Glomerular visceral epithelial cell (primary cell): ENCODE data around the gene RXYLT1.
A peak's percentile ranks its signal among the peaks of the same experiment; 100 is the strongest.

Source experiments
- DNase-seq: peaks from one replicate; pipeline ENCODE4 v3.0.0-alpha.2; 2016; ENCODE audit errors: extremely low spot score

The RXYLT1 gene

DNA sequence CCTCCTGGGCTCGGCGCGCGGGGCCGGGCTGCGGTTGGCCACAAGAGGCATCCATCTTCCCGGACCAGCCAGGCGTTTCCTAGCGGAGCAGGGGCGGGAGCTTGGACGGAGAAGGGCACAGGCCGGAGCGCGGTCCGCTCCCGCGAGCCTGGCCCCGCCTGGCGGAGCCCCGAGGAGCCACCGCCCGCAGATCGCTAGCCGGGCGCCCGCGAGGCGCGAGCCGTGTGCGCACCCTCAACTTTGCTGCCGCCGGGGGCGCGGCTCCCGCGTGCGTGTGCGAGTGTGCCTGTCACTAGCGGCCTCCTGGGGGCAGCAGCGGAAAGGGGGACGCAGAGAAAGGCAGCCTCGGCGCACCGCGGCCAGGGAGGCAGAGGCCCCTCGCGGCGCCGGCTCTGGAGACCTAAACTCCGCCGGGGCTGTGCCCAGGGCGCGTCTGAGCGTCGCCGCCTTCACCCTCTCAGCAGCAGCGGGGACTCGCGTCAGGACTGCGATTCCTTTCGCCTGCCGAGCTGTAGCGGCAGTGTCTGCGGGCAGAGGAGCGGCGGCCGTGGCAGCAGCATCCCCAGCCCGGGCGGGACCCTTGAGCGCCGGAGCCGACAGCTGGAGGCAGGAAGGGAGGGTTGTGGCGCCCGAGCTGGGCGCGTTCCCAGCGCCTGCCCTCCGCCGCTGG lies 64.1 kb downstream of the RXYLT1 start:
- peak; percentile 95 for DNase-seq

GRCh38 chr12:63844391-63845341 lies 65.0 kb downstream of the RXYLT1 start, which contains the start of gene SRGAP1:
SRGAP1 (plus strand) TSS chr12:63844700; CDS start chr12:63844817, 117 bp downstream.
- DNase-seq: peak; percentile 61

GRCh38 chr12:63845726-63846125 lies 66.0 kb downstream of the RXYLT1 start:
- DNase-seq: peak; percentile 38

- DNase-seq: peak; percentile 32
Observed at GRCh38 chr12:63846238-63846967, 66.7 kb downstream of the RXYLT1 start.

DNA sequence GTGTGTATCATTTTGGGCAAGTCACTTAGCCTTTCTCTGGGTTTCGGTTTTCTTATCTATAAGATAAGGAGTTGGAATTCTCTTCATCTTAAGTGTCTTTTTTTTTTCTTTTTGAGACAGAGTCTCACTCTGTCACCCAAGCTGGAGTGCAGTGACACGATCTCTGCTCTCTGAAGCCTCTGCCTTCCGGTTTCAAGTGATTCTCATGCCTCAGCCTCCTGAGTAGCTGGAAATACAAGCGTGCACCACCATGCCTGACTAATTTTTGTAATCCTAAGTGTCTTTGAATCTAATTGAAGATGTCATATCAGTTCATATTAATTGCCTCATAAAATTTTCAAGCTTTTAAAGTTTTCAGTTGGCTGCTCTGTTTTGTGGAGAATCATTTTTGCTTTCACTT lies 68.7 kb downstream of the RXYLT1 start:
- no peak for DNase-seq

GRCh38 chr12:63849106-63849620 lies 69.5 kb downstream of the RXYLT1 start:
- no peak for DNase-seq

DNA sequence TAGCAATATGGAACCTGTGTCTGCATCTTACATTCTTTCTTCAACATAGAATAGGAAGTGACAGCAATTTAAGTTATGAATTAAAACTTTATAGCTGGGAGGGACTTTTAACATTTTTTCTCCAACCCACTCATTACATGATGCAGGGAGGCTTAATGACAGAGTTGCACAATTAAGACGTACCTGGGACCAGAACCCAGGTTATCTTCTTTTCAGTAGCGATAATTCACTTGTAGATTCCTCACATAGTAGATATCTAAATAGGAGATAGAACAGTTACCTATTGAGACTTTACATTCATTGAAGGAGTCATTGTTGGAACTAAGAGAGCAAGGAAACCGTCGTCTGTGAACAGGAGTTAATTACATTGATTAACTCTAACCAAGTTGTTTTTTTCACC lies 69.9 kb downstream of the RXYLT1 start:
- no peak for DNase-seq

DNA sequence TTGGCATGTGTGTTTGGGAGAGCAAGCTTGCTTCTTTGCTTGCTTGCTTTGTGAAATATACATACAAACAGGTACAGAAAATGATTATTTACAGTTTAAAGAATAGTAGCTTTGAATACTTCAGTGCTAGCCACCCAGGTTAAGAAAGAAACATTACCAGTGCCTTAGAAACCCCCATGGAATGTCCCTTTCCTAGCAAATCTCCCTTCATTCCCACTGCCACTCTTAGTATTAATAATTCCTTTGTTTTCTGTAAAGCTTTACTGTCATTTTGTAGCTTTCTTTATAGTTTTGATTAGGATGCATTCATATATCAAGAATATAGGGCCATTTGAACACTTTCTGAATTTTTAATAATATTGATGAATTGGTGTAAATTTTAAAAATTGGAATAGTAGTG lies 74.3 kb downstream of the RXYLT1 start:
- no peak for DNase-seq

- no peak for DNase-seq
Observed at GRCh38 chr12:63855299-63855698, 75.6 kb downstream of the RXYLT1 start.

DNA sequence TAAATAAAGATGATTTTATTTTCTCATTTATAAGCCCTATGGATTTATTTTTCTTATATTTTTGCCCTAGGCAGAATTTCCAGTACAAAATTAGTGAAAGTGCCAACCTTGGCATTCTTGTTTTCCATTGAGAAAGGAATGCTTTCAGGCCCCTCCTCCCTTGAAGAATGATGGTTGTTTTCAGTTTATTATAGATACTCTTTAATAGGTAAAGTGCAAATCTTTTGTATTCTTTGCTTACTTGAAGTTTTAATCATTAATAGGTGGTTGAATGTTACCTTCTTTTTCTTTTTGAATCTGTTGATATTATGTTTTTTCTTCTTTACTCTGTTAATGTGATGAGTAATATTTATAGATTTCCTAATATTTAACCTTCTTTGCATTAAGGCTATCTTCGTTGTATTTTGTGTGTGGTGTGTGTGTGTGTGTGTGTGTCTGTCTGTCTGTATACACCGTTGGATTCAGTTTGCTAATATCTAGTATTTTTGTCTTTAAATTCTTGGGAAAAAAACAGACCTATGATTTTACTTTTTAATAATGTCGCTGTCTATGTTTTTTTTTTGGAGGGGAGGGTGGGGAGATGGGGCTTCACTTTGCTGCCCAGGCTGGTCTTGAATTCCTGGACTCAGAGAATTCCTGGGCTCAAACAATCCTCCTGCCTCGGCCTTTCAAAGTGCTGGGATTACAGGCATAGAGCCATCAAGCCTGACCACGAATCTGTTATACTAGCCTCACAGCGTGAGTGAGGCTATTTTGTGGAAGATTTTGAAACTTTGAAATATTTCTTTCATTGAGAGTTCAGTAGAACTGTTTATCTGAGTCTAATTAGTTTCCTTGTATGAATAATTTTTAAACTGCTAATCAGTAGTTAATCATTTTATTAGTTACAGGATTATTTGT lies 78.3 kb downstream of the RXYLT1 start:
- DNase-seq: peak; percentile 53
